ENCODE data around the gene GOLGB1.

- TF ChIP-seq EZH2 (IDR thresholded peaks at IDR 0.05; ENCODE audit: borderline replicate concordance, low read depth, low read length, severe bottlenecking), result no peak
- no peak for TF ChIP-seq CTCF (IDR thresholded peaks at IDR 0.05; ENCODE audit: extremely low read depth in 1 of 2, insufficient read depth in 1 of 2, low read depth in 1 of 2, low read length in 2 of 2)
- TF ChIP-seq POLR2AphosphoS5 (IDR thresholded peaks at IDR 0.05; ENCODE audit: insufficient read depth, low read depth, low read length), result no peak
These were observed 41.8 kb downstream of the GOLGB1 start for GRCh38 chr3:121707531-121708273.
